ENCODE measurements around the gene UGT2B10. TPM values are rescaled to one million over a fixed set of nuclear protein-coding genes. Genes with fewer than 3 reads are reported as not detected.
"Not testable (repeated sequence)": the region's sequence is repeated elsewhere in the genome, so short reads cannot be mapped to it uniquely, and the experiment has no call there.

The UGT2B10 gene
- total and polyA plus RNA-seq, 2 of the 13 experiments (the other 11 are each of a cell fraction or from before 2014, with no cell fraction given), result 107 to 148 TPM

- 0 out of 2 replicates have a peak, but pooled peaks have one; percentile 34 for TF ChIP-seq CSRNP1 (CRISPR knock-in tag; IDR thresholded peaks at IDR 0.05)
- peak; percentile 88 for TF ChIP-seq ARID3A (IDR thresholded peaks at IDR 0.05; ENCODE audit: low read depth, low read length)
- peak; percentile 99 for TF ChIP-seq ISL2 (CRISPR knock-in tag; IDR thresholded peaks at IDR 0.05)
- peak; percentile 53; the same call in 1 of the 2 replicates for TF ChIP-seq TCF7L2 (IDR thresholded peaks at IDR 0.05; ENCODE audit: low read depth, low read length)
- peak; percentile 57 for TF ChIP-seq JUNB (CRISPR knock-in tag; IDR thresholded peaks at IDR 0.05; ENCODE audit: borderline replicate concordance)
- peak; percentile 30; the same call in 1 of the 2 replicates for TF ChIP-seq ZNF841 (CRISPR knock-in tag; IDR thresholded peaks at IDR 0.05; ENCODE audit: borderline replicate concordance)
- peak; percentile 83 for TF ChIP-seq POGZ (CRISPR knock-in tag; IDR thresholded peaks at IDR 0.05)
- 0 out of 2 replicates have a peak, but pooled peaks have one; percentile 13 for TF ChIP-seq SALL2 (CRISPR knock-in tag; IDR thresholded peaks at IDR 0.05)
- peak; percentile 95 for TF ChIP-seq RCOR2 (CRISPR knock-in tag; IDR thresholded peaks at IDR 0.05)
- TF ChIP-seq KAT8 (CRISPR knock-in tag; IDR thresholded peaks at IDR 0.05), result peak; percentile 75
- TF ChIP-seq KLF16 (CRISPR knock-in tag; IDR thresholded peaks at IDR 0.05), result peak in 1 of 2 experiments; percentile 82; a peak in 2 of 4 replicates
- peak; percentile 81 for TF ChIP-seq TARDBP (CRISPR knock-in tag; IDR thresholded peaks at IDR 0.05)
- TF ChIP-seq SIX4 (CRISPR knock-in tag; IDR thresholded peaks at IDR 0.05), result peak; percentile 92
- peak; percentile 83 for TF ChIP-seq NKX3-1 (CRISPR knock-in tag; IDR thresholded peaks at IDR 0.05)
- peak; percentile 95 for TF ChIP-seq HOMEZ (CRISPR knock-in tag; IDR thresholded peaks at IDR 0.05; ENCODE audit: low read depth)
- peak; percentile 82 for TF ChIP-seq ZKSCAN8 (CRISPR knock-in tag; IDR thresholded peaks at IDR 0.05; ENCODE audit: borderline replicate concordance)
- TF ChIP-seq CC2D1A (CRISPR knock-in tag; IDR thresholded peaks at IDR 0.05), result 0 out of 2 replicates have a peak, but pooled peaks have one; percentile 42
- TF ChIP-seq KDM3A (CRISPR knock-in tag; IDR thresholded peaks at IDR 0.05; ENCODE audit: low read depth), result peak; percentile 60; the same call in 1 of the 2 replicates
- TF ChIP-seq HNF4G (IDR thresholded peaks at IDR 0.05; ENCODE audit: borderline replicate concordance, low read depth, low read length), result peak; percentile 69; the same call in 1 of the 2 replicates
- not testable (repeated sequence) for TF ChIP-seq HNF4G (CRISPR knock-in tag; IDR thresholded peaks at IDR 0.05; ENCODE audit: borderline replicate concordance, low read depth)
- peak; percentile 88 for TF ChIP-seq POLR2G (IDR thresholded peaks at IDR 0.05; ENCODE audit: low read depth, low read length)
- TF ChIP-seq ARNTL (CRISPR knock-in tag; IDR thresholded peaks at IDR 0.05), result peak; percentile 77
- TF ChIP-seq GATA4 (IDR thresholded peaks at IDR 0.05; ENCODE audit: borderline replicate concordance, low read depth), result peak; percentile 95
- peak; percentile 80; the same call in 1 of the 2 replicates for TF ChIP-seq SNAPC2 (CRISPR knock-in tag; IDR thresholded peaks at IDR 0.05)
- TF ChIP-seq PITX1 (CRISPR knock-in tag; IDR thresholded peaks at IDR 0.05), result peak; percentile 65; the same call in 1 of the 2 replicates
- TF ChIP-seq KLF6 (CRISPR knock-in tag; IDR thresholded peaks at IDR 0.05), result peak; percentile 76; the same call in 1 of the 2 replicates
- peak; percentile 60 for TF ChIP-seq CBX1 (IDR thresholded peaks at IDR 0.05; ENCODE audit: low read depth)
Observed at GRCh38 chr4:68815617-68816409, at the start of gene UGT2B10 (continued).
